Psoas muscle (tissue), 8 donors: Measurements from ENCODE around the gene SPIN3. TPM values are rescaled to one million over a fixed set of nuclear protein-coding genes. Genes with fewer than 3 reads are reported as not detected.

Experiments
- ATAC-seq, 4 donors: fragments of 200-7000 bp; cut with Tn5 transposase; one replicate each; pipeline ENCODE4 v1.9.1; 2020; ENCODE audit warnings: moderate library complexity in 3 of 4, mild to moderate bottlenecking in 2 of 4
- DNase-seq, 2 donors: peaks; one replicate each; pipeline ENCODE4 v3.0.0-alpha.2; 2020
- H3K27ac ChIP-seq: fragments of 200-600 bp; one replicate; pipeline ENCODE4 v1.8.0; 2022
- H3K27me3 ChIP-seq, 3 donors: fragments of 200-600 bp in 1 of 3; one replicate each; pipeline versions ENCODE4 v1.6.1 to v1.8.0; 2013 to 2022; ENCODE audit warnings: low read length in 2 of 3, mild to moderate bottlenecking in 2 of 3, moderate library complexity in 1 of 3; ENCODE audit not compliant: insufficient read depth in 3 of 3
- H3K36me3 ChIP-seq, 2 donors: fragments of 200-600 bp in 1 of 2; one replicate each; pipeline versions ENCODE4 v1.6.1 to v1.8.0; 2013 to 2022; ENCODE audit warnings: low read depth in 1 of 2, mild to moderate bottlenecking in 1 of 2, moderate library complexity in 1 of 2; ENCODE audit not compliant: insufficient read depth in 1 of 2
- H3K4me1 ChIP-seq: fragments of 200-600 bp; one replicate; pipeline ENCODE4 v1.8.0; 2022
- H3K4me3 ChIP-seq: fragments of 200-600 bp; one replicate; pipeline ENCODE4 v1.8.0; 2022; ENCODE audit warnings: mild to moderate bottlenecking
- H3K9me3 ChIP-seq: fragments of 200-600 bp; one replicate; pipeline ENCODE4 v1.8.0; 2022
- CTCF ChIP-seq: fragments of 200-600 bp; IDR thresholded peaks from one replicate; pipeline ENCODE4 v1.8.0; 2022; ENCODE audit warnings: antibody characterized with exemption
- WGBS, 3 donors: extraction: QIAGEN DNeasy Blood & Tissue Kit; methylation state at CpG; one replicate each; pipeline versions ENCODE4 v1.1.6 to v1.1.7; 2013; 5-methylcytosine and 5-hydroxymethylcytosine counted together
- intact Hi-C, 2 donors: fragments of 100-400 bp; cut with DNase I; formaldehyde crosslinking; loops; one replicate each; pipeline versions ENCODE4 v1.11.0 to v1.14.2; 2022
- polyA plus RNA-seq, 3 donors: library from polyadenylated mRNA; stranded (reverse); fragments of 200-250 nt; gene quantifications; one replicate each; pipeline ENCODE4 v1.2.3, GENCODE V29; 2013
- total RNA-seq, 4 donors: library from RNA; stranded (reverse); fragmentation: NEBNext Ultra II Directional in 2 of 4; extraction: Animal tissue kit (Norgen Biotek cat#: 25700) in 2 of 4; gene quantifications; one replicate each; pipeline versions ENCODE4 v1.2.1 to v1.2.4, GENCODE V29; 2021 to 2023
- donor health status: healthy with polysubstance abuse.
- donor health status: DM: no; HTN: no; CAD: no; lungs with moderate emphysema.
- donor health status: Bipolar disorder and iron deficiency.
- donor health status: healthy.
- donor health status: DM: yes; HTN: yes; CAD: no.
- donor health status: DM: no; HTN: no; CAD: no.
- donor health status: DM: no; HTN: no; CAD: no.
- donor health status: DM: yes; HTN: yes; CAD: no.

Gene SPIN3
- total and polyA plus RNA-seq, 7 donors = 1.7 to 3.6 (median 2.5) TPM

- H3K27ac ChIP-seq = no peak overlapping the region
- no peak overlapping the region for H3K4me3 ChIP-seq
- TF ChIP-seq CTCF = no peak
- 90 to 100% (median 91%) methylated on average over 1 of the region's 1 CpG for WGBS, 3 donors
- ATAC-seq = no peak
- H3K27me3 ChIP-seq = peaks cover 0 to 17% (median 0%) of the 10 kb centered on the region in 3 donors
- no peaks in the 10 kb centered on the region for H3K9me3 ChIP-seq
- peaks cover 0 to 45% of the 10 kb centered on the region in 2 donors for H3K36me3 ChIP-seq
- intact Hi-C loops = no loop called here
- DNase-seq = no peak
- no peaks in the 10 kb centered on the region for H3K4me1 ChIP-seq
These were observed 7.6 kb downstream of the SPIN3 start for GRCh38 chrX:56987741-56988140.

- no peaks in the 10 kb centered on the region for H3K9me3 ChIP-seq
- peaks cover 0 to 39% of the 10 kb centered on the region in 2 donors for H3K36me3 ChIP-seq
- no peak overlapping the region for H3K27ac ChIP-seq
- intact Hi-C loops = no loop called here
- DNase-seq = no peak
- peaks cover 0 to 19% (median 0%) of the 10 kb centered on the region in 3 donors for H3K27me3 ChIP-seq
- no peak overlapping the region for H3K4me3 ChIP-seq
- ATAC-seq = no peak
- H3K4me1 ChIP-seq = no peaks in the 10 kb centered on the region
- 81 to 88% (median 86%) methylated on average over 1 of the region's 1 CpG for WGBS, 3 donors
- no peak for TF ChIP-seq CTCF
These were observed 9.2 kb downstream of the SPIN3 start for GRCh38 chrX:56986138-56986537.

- TF ChIP-seq CTCF = peak; percentile 71
- H3K36me3 ChIP-seq = peaks cover 0 to 20% of the 10 kb centered on the region in 2 donors
- H3K4me1 ChIP-seq = no peaks in the 10 kb centered on the region
- no peak overlapping the region for H3K4me3 ChIP-seq
- peaks cover 0 to 15% (median 0%) of the 10 kb centered on the region in 3 donors for H3K27me3 ChIP-seq
- intact Hi-C loops = loop anchor here in 1 of 2 donors (2.0 kb wide), 1 partner anchor 175 kb away; no protein-coding TSS in a partner anchor
- 39 to 50% (median 48%) methylated on average over 1 of the region's 1 CpG for WGBS, 3 donors
- DNase-seq (no peak), ATAC-seq (peak; percentile 58 to 84 (median 70))
- no peaks in the 10 kb centered on the region for H3K9me3 ChIP-seq
- H3K27ac ChIP-seq = no peak overlapping the region
These were observed 17.2 kb downstream of the SPIN3 start for GRCh38 chrX:56978172-56978571.

GRCh38 chrX:56975611-56976010 is 19.7 kb downstream of the SPIN3 start:
- H3K36me3 ChIP-seq = peaks cover 0 to 8% of the 10 kb centered on the region in 2 donors
- no peak for TF ChIP-seq CTCF
- H3K27me3 ChIP-seq = peaks cover 0 to 5% (median 0%) of the 10 kb centered on the region in 3 donors
- DNase-seq = no peak
- 39 to 71% (median 45%) methylated on average over 2 of the region's 2 CpGs for WGBS, 3 donors
- no peaks in the 10 kb centered on the region for H3K4me1 ChIP-seq
- no peaks in the 10 kb centered on the region for H3K9me3 ChIP-seq
- H3K4me3 ChIP-seq = no peak overlapping the region
- ATAC-seq = no peak
- no peak overlapping the region for H3K27ac ChIP-seq
- intact Hi-C loops = no loop called here

GRCh38 chrX:56974408-56974807 is 20.9 kb downstream of the SPIN3 start:
- Histone ChIP-seq H3K9me3 (no peaks in the 10 kb centered on the region), H3K27ac (no peak overlapping the region), H3K36me3 (peaks cover 0 to 8% of the 10 kb centered on the region in 2 donors), H3K27me3 (peaks cover 0 to 10% (median 0%) of the 10 kb centered on the region in 3 donors), H3K4me1 (no peaks in the 10 kb centered on the region), H3K4me3 (no peak overlapping the region)
- DNase-seq (no peak), ATAC-seq (no peak)
- intact Hi-C loops = no loop called here
- WGBS, 3 donors = 79 to 92% (median 89%) methylated on average over 3 of the region's 3 CpGs
- TF ChIP-seq CTCF = no peak
